AML-193 (cell line): Measurements from ENCODE around the gene TTLL10.

ENCODE experiments used
- DNase-seq, 2 experiments: peaks; one replicate each; lab custom pipeline; 2025; lab: John Stamatoyannopoulos, UW

The TTLL10 gene

GRCh38 chr1:1206966-1207531 is 33.4 kb downstream of the TTLL10 start:
- DNase-seq, result no peak

- DNase-seq, result no peak
These were observed 33.9 kb downstream of the TTLL10 start for GRCh38 chr1:1207571-1207892.

GRCh38 chr1:1208713-1209433 is 35.2 kb downstream of the TTLL10 start:
- peak; percentile 17 to 45 for DNase-seq

- no peak for DNase-seq
These were observed 37.3 kb downstream of the TTLL10 start for GRCh38 chr1:1210726-1211540.

- no peak for DNase-seq
These were observed 38.1 kb downstream of the TTLL10 start for GRCh38 chr1:1211541-1212441.

GRCh38 chr1:1212780-1213344 is 39.2 kb downstream of the TTLL10 start:
- DNase-seq, result peak; percentile 53 to 65

GRCh38 chr1:1213345-1214265 is 39.9 kb downstream of the TTLL10 start, which contains the start of gene TNFRSF4:
Gene TNFRSF4, minus strand, starts transcription at chr1:1214153. Its CDS starts 26 bp downstream, at chr1:1214127.
- no peak for DNase-seq

GRCh38 chr1:1215080-1215676 is 41.5 kb downstream of the TTLL10 start:
- DNase-seq, result no peak

GRCh38 chr1:1215881-1216605 is 42.4 kb downstream of the TTLL10 start:
- no peak for DNase-seq

GRCh38 chr1:1216770-1217620 is 43.3 kb downstream of the TTLL10 start:
- no peak for DNase-seq

GRCh38 chr1:1217621-1218523 is 44.2 kb downstream of the TTLL10 start:
- no peak for DNase-seq

GRCh38 chr1:1218524-1219200 is 45.0 kb downstream of the TTLL10 start:
- no peak for DNase-seq

- no peak for DNase-seq
These were observed 45.7 kb downstream of the TTLL10 start for GRCh38 chr1:1219341-1219740.

GRCh38 chr1:1220197-1220596 is 46.5 kb downstream of the TTLL10 start:
- no peak for DNase-seq

GRCh38 chr1:1221887-1222574 is 48.4 kb downstream of the TTLL10 start:
- DNase-seq, result no peak

GRCh38 chr1:1222575-1223225 is 49.0 kb downstream of the TTLL10 start:
- DNase-seq, result no peak
